HepG2 (cell line): ENCODE results near the gene B3GALNT2. TPM values are rescaled to one million over a fixed set of nuclear protein-coding genes. Genes with fewer than 3 reads are reported as not detected.
A peak's percentile ranks its signal among the peaks of the same experiment; 100 is the strongest.

Source experiments
- MTA1 ChIP-seq: sonication (generic); formaldehyde crosslinking; IDR thresholded peaks from 2 replicates; pipeline ENCODE4 v1.4.0; 2020; ENCODE audit warnings: missing genetic modification reagents, mild to moderate bottlenecking, borderline replicate concordance
- MXD4 ChIP-seq: IDR thresholded peaks from 2 replicates; pipeline ENCODE4 v1.6.1; 2016; ENCODE audit warnings: mild to moderate bottlenecking, missing biosample characterization, missing genetic modification reagents
- PHF20 ChIP-seq: sonication (generic); formaldehyde crosslinking; IDR thresholded peaks from 2 replicates; pipeline ENCODE4 v1.5.0; 2020; ENCODE audit warnings: mild to moderate bottlenecking, missing genetic modification reagents
- STAG1 ChIP-seq: sonication (generic); formaldehyde crosslinking; IDR thresholded peaks from 2 replicates; pipeline ENCODE4 v1.4.0; 2020; ENCODE audit warnings: missing genetic modification reagents
- TAF15 ChIP-seq: fragments of 200-400 bp; formaldehyde crosslinking; IDR thresholded peaks from one replicate; pipeline ENCODE4 v1.6.1; 2018; ENCODE audit warnings: mild to moderate bottlenecking, low read depth, low read length; ENCODE audit not compliant: poor library complexity, severe bottlenecking
- TEAD2 ChIP-seq: sonication (generic); formaldehyde crosslinking; IDR thresholded peaks from 2 replicates; pipeline ENCODE4 v1.9.0; 2021; ENCODE audit warnings: missing genetic modification reagents
- ZNF225 ChIP-seq: sonication (generic); formaldehyde crosslinking; IDR thresholded peaks from 2 replicates; pipeline ENCODE4 v1.4.0; 2020; ENCODE audit warnings: mild to moderate bottlenecking, missing genetic modification reagents
- ZNF232 ChIP-seq: sonication (generic); formaldehyde crosslinking; IDR thresholded peaks from 2 replicates; pipeline ENCODE4 v1.4.0; 2020; ENCODE audit warnings: missing genetic modification reagents, borderline replicate concordance
- ZNF317 ChIP-seq: sonication (generic); formaldehyde crosslinking; IDR thresholded peaks from 2 replicates; pipeline ENCODE4 v1.5.0; 2020; ENCODE audit warnings: mild to moderate bottlenecking, missing genetic modification reagents
- ZNF333 ChIP-seq: sonication (generic); formaldehyde crosslinking; IDR thresholded peaks from 2 replicates; pipeline ENCODE4 v1.4.0; 2020; ENCODE audit warnings: mild to moderate bottlenecking, missing genetic modification reagents, borderline replicate concordance
- ZNF747 ChIP-seq: sonication (generic); formaldehyde crosslinking; IDR thresholded peaks from 2 replicates; pipeline ENCODE4 v1.8.1; 2023; ENCODE audit warnings: missing genetic modification reagents, mild to moderate bottlenecking, borderline replicate concordance
- ZNF782 ChIP-seq: sonication (generic); formaldehyde crosslinking; IDR thresholded peaks from 2 replicates; pipeline ENCODE4 v1.4.0; 2020; ENCODE audit warnings: missing genetic modification reagents, mild to moderate bottlenecking, borderline replicate concordance
- polyA plus RNA-seq, 8 experiments: library from polyadenylated mRNA; depleted of rRNA in 3 of 8; stranded (reverse) in 7 of 8; unstranded in 1 of 8; fragments of >200 nt; fragmentation: Illumina TruSeq in 4 of 8; extraction: Trizol in 4 of 8; gene quantifications; 2 replicates each; pipeline versions ENCODE4 v1.2.1 to v1.2.3, GENCODE V29; 2011 to 2016; ENCODE audit warnings: low read depth in 4 of 8, missing spikeins in 1 of 8, mixed read lengths in 1 of 8; ENCODE audit not compliant: insufficient read depth in 1 of 8
- total RNA-seq, 5 experiments: library from RNA; depleted of rRNA; stranded (reverse); fragments of >200 nt; fragmentation: Illumina TruSeq; extraction: Trizol; gene quantifications; 2 replicates each; pipeline ENCODE4 v1.2.3, GENCODE V29; 2016; ENCODE audit warnings: low read depth in 1 of 5
- TF ChIP-seq, protein P1 (sequence below): sonication (generic); formaldehyde crosslinking; IDR thresholded peaks from 2 replicates; pipeline ENCODE4 v1.4.0; 2020; ENCODE audit warnings: missing genetic modification reagents, borderline replicate concordance
- TF ChIP-seq, protein P2 (sequence below): sonication (generic); formaldehyde crosslinking; IDR thresholded peaks from 2 replicates; pipeline ENCODE4 v1.8.0; 2022; ENCODE audit warnings: mild to moderate bottlenecking, missing genetic modification reagents, borderline replicate concordance
- TF ChIP-seq, protein P3 (sequence below): sonication (generic); formaldehyde crosslinking; IDR thresholded peaks from 2 replicates; pipeline ENCODE4 v1.4.0; 2020; ENCODE audit warnings: missing genetic modification reagents
- TF ChIP-seq, protein P4 (sequence below): sonication (generic); formaldehyde crosslinking; IDR thresholded peaks from 2 replicates; pipeline ENCODE4 v1.5.0; 2020; ENCODE audit warnings: missing genetic modification reagents
- TF ChIP-seq, protein P5 (sequence below): sonication (generic); formaldehyde crosslinking; IDR thresholded peaks from 2 replicates; pipeline ENCODE4 v1.4.0; 2020; ENCODE audit warnings: mild to moderate bottlenecking, missing genetic modification reagents
- TF ChIP-seq, protein P6 (sequence below): sonication (generic); formaldehyde crosslinking; IDR thresholded peaks from 2 replicates; pipeline ENCODE4 v1.4.0; 2020; ENCODE audit warnings: mild to moderate bottlenecking, missing genetic modification reagents, borderline replicate concordance

B3GALNT2 gene
- total and polyA plus RNA-seq, 2 of the 13 experiments (the other 11 are each of a cell fraction or from before 2014, with no cell fraction given), result 16.5 to 28.9 TPM

DNA sequence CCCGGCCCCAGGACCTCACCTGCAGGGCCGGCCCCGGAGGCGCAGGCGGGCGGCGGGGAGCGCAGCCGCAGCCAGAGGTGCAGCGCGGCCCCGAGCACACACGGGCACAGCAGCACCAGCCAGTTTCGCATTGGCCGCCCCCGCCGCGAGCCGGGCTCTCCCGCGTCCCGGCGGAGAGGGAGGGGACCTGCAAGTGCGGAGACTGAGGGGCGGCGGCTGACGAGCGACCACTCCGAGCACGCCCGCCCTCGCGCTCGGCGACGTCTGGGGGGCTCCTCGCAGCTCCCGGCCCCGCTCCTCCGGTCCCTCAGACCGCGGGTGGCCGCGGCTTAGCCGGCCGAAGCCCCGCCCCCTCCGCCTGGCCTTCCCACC lies at the start of gene B3GALNT2 (continued):
- TF ChIP-seq ZNF782 (CRISPR knock-in tag) (no peak), PHF20 (CRISPR knock-in tag) (no peak; the same call in 1 of the 2 replicates), MTA1 (CRISPR knock-in tag) (peak; percentile 23; the same call in 1 of the 2 replicates), ZNF747 (CRISPR knock-in tag) (no peak), STAG1 (no peak), MXD4 (CRISPR knock-in tag) (no peak), TEAD2 (CRISPR knock-in tag) (no peak), ZNF232 (CRISPR knock-in tag) (no peak), ZNF225 (CRISPR knock-in tag) (no peak; the same call in 1 of the 2 replicates), ZNF317 (no peak), ZNF333 (CRISPR knock-in tag) (no peak; the same call in 1 of the 2 replicates), TAF15 (no peak)
- TF ChIP-seq, protein P1, sequence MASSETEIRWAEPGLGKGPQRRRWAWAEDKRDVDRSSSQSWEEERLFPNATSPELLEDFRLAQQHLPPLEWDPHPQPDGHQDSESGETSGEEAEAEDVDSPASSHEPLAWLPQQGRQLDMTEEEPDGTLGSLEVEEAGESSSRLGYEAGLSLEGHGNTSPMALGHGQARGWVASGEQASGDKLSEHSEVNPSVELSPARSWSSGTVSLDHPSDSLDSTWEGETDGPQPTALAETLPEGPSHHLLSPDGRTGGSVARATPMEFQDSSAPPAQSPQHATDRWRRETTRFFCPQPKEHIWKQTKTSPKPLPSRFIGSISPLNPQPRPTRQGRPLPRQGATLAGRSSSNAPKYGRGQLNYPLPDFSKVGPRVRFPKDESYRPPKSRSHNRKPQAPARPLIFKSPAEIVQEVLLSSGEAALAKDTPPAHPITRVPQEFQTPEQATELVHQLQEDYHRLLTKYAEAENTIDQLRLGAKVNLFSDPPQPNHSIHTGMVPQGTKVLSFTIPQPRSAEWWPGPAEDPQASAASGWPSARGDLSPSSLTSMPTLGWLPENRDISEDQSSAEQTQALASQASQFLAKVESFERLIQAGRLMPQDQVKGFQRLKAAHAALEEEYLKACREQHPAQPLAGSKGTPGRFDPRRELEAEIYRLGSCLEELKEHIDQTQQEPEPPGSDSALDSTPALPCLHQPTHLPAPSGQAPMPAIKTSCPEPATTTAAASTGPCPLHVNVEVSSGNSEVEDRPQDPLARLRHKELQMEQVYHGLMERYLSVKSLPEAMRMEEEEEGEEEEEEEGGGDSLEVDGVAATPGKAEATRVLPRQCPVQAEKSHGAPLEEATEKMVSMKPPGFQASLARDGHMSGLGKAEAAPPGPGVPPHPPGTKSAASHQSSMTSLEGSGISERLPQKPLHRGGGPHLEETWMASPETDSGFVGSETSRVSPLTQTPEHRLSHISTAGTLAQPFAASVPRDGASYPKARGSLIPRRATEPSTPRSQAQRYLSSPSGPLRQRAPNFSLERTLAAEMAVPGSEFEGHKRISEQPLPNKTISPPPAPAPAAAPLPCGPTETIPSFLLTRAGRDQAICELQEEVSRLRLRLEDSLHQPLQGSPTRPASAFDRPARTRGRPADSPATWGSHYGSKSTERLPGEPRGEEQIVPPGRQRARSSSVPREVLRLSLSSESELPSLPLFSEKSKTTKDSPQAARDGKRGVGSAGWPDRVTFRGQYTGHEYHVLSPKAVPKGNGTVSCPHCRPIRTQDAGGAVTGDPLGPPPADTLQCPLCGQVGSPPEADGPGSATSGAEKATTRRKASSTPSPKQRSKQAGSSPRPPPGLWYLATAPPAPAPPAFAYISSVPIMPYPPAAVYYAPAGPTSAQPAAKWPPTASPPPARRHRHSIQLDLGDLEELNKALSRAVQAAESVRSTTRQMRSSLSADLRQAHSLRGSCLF, result no peak
- TF ChIP-seq, protein P2, sequence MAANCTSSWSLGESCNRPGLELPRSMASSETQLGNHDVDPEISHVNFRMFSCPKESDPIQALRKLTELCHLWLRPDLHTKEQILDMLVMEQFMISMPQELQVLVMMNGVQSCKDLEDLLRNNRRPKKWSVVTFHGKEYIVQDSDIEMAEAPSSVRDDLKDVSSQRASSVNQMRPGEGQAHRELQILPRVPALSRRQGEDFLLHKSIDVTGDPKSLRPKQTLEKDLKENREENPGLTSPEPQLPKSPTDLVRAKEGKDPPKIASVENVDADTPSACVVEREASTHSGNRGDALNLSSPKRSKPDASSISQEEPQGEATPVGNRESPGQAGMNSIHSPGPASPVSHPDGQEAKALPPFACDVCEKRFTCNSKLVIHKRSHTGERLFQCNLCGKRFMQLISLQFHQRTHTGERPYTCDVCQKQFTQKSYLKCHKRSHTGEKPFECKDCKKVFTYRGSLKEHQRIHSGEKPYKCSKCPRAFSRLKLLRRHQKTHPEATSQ (CRISPR knock-in tag), result 0 out of 2 replicates have a peak, but pooled peaks have one; percentile 62
- TF ChIP-seq, protein P3, sequence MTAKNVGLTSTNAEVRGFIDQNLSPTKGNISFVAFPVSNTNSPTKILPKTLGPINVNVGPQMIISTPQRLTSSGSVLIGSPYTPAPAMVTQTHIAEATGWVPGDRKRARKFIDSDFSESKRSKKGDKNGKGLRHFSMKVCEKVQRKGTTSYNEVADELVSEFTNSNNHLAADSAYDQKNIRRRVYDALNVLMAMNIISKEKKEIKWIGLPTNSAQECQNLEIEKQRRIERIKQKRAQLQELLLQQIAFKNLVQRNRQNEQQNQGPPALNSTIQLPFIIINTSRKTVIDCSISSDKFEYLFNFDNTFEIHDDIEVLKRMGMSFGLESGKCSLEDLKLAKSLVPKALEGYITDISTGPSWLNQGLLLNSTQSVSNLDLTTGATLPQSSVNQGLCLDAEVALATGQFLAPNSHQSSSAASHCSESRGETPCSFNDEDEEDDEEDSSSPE, result no peak
- TF ChIP-seq, protein P4, sequence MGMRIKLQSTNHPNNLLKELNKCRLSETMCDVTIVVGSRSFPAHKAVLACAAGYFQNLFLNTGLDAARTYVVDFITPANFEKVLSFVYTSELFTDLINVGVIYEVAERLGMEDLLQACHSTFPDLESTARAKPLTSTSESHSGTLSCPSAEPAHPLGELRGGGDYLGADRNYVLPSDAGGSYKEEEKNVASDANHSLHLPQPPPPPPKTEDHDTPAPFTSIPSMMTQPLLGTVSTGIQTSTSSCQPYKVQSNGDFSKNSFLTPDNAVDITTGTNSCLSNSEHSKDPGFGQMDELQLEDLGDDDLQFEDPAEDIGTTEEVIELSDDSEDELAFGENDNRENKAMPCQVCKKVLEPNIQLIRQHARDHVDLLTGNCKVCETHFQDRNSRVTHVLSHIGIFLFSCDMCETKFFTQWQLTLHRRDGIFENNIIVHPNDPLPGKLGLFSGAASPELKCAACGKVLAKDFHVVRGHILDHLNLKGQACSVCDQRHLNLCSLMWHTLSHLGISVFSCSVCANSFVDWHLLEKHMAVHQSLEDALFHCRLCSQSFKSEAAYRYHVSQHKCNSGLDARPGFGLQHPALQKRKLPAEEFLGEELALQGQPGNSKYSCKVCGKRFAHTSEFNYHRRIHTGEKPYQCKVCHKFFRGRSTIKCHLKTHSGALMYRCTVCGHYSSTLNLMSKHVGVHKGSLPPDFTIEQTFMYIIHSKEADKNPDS, result no peak
- TF ChIP-seq, protein P5, sequence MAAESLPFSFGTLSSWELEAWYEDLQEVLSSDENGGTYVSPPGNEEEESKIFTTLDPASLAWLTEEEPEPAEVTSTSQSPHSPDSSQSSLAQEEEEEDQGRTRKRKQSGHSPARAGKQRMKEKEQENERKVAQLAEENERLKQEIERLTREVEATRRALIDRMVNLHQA (CRISPR knock-in tag), result no peak
- TF ChIP-seq, protein P6, sequence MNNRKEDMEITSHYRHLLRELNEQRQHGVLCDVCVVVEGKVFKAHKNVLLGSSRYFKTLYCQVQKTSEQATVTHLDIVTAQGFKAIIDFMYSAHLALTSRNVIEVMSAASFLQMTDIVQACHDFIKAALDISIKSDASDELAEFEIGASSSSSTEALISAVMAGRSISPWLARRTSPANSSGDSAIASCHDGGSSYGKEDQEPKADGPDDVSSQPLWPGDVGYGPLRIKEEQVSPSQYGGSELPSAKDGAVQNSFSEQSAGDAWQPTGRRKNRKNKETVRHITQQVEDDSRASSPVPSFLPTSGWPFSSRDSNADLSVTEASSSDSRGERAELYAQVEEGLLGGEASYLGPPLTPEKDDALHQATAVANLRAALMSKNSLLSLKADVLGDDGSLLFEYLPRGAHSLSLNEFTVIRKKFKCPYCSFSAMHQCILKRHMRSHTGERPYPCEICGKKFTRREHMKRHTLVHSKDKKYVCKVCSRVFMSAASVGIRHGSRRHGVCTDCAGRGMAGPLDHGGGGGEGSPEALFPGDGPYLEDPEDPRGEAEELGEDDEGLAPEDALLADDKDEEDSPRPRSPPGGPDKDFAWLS (CRISPR knock-in tag), result 0 out of 2 replicates have a peak, but pooled peaks have one; percentile 55
